Measurements from ENCODE around the gene PCDH7. TPM values are rescaled to one million over a fixed set of nuclear protein-coding genes. Genes with fewer than 3 reads are reported as not detected.

PCDH7 gene
- total and polyA plus RNA-seq, 2 donors from 2014 or later, result 1.4 to 10.2 TPM

DNA sequence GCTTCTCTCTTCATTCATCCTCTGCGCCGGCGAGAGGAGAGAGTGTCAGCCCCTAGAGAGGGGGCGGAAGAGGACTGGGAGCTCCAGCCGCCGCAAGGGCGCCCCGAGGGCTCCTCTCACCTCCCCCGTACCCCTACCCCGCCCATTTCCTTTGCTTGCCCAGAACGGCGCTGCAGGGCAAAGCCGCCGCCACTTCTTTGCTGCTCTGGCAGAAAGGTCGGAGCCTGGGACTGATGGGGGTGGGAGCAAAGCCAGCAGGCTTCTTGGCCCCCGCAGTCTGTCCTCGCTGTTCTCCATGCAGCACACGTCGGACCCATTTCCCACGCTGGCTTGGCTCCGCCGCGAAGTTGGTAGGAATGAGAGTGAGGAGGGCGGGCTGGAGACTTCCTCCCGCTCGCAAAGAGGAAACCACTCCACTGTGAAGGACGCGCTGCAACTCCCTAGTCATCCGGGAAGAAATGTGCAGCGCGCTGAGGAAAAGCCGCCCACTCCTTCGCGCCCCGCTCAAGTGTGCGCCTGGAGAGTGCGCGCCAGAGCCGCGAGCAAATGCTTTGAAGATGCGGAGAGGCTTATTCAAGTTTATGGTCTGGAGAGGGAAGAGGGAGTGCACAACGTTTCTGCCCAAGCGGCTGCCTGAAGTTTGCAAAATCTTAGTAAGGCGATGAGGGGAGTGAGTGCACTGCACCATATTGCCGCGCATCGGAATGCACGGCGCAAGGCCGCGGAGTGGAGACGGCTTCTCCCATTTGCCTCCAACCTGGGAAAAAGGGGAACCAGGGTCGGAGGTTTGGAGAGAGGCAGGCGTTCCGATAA is 2.8 kb upstream of the PCDH7 start:
- Histone ChIP-seq H3K4me3 (ENCODE audit: low read length in 3 of 3) (peak overlapping the region; percentile 52 to 81 (median 68)), H3K9me3 (ENCODE audit: control insufficient read depth in 2 of 3, insufficient read depth in 1 of 3, low read length in 3 of 3) (no peaks in the 10 kb centered on the region), H3K27me3 (ENCODE audit: control insufficient read depth, insufficient read depth, low read length) (no peaks in the 10 kb centered on the region), H3K9ac (ENCODE audit: low read length in 3 of 3) (peak overlapping the region in 1 of 3 donors; percentile 53), H3K27ac (ENCODE audit: low read depth in 2 of 2, low read length in 2 of 2) (no peak overlapping the region), H3K4me1 (ENCODE audit: control insufficient read depth in 2 of 3, insufficient read depth in 2 of 3, low read depth in 1 of 3, low read length in 3 of 3) (peaks cover 2 to 23% (median 6%) of the 10 kb centered on the region in 3 donors), H3K36me3 (ENCODE audit: control insufficient read depth in 2 of 3, insufficient read depth in 3 of 3, low read length in 3 of 3) (no peaks in the 10 kb centered on the region)
- TF ChIP-seq, protein P1, sequence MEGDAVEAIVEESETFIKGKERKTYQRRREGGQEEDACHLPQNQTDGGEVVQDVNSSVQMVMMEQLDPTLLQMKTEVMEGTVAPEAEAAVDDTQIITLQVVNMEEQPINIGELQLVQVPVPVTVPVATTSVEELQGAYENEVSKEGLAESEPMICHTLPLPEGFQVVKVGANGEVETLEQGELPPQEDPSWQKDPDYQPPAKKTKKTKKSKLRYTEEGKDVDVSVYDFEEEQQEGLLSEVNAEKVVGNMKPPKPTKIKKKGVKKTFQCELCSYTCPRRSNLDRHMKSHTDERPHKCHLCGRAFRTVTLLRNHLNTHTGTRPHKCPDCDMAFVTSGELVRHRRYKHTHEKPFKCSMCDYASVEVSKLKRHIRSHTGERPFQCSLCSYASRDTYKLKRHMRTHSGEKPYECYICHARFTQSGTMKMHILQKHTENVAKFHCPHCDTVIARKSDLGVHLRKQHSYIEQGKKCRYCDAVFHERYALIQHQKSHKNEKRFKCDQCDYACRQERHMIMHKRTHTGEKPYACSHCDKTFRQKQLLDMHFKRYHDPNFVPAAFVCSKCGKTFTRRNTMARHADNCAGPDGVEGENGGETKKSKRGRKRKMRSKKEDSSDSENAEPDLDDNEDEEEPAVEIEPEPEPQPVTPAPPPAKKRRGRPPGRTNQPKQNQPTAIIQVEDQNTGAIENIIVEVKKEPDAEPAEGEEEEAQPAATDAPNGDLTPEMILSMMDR (IDR thresholded peaks at IDR 0.05; ENCODE audit: borderline replicate concordance, extremely low read depth, insufficient read depth), result no peak
- DNase-seq (peak; percentile 75 to 91 (median 87)), FAIRE-seq (no peak)
- intact Hi-C loops (cut with DNase I), result no loop called here

DNA sequence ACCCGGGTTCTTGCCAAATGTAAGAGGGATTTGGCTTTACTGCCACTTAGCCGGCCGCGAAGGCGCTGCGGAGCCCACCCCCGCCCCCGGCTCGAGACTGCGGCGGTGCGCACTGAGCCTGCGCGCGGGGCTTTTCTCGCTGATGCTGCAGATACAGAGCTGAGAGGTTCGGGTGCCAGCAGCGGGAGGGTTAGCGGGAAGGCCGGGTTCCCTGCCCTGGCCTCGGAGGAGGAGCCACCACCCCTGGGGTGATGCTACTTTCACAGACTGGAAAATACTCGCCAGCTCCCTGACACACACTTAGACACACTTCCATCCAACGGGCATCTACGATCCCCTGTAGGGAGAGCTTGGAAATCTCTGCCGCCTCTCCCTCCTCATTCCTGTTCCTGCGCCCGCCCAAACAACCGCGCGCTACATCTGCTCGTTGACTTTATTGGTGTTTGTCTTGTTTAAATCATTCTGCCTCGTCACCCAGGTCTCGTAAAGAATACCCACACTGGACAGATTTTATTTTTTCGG is 2.1 kb upstream of the PCDH7 start:
- DNase-seq, result peak; percentile 72 to 85 (median 79)
- peak overlapping the region; percentile 54 to 81 (median 68) for H3K4me3 ChIP-seq (ENCODE audit: low read length in 3 of 3)
- intact Hi-C loops (cut with DNase I), result no loop called here
- H3K27ac ChIP-seq (ENCODE audit: low read depth in 2 of 2, low read length in 2 of 2), result no peak overlapping the region
- TF ChIP-seq, protein P1 (IDR thresholded peaks at IDR 0.05; ENCODE audit: borderline replicate concordance, extremely low read depth, insufficient read depth), result no peak
- no peaks in the 10 kb centered on the region for H3K36me3 ChIP-seq (ENCODE audit: control insufficient read depth in 2 of 3, insufficient read depth in 3 of 3, low read length in 3 of 3)
- no peak for FAIRE-seq
- H3K4me1 ChIP-seq (ENCODE audit: control insufficient read depth in 2 of 3, insufficient read depth in 2 of 3, low read depth in 1 of 3, low read length in 3 of 3), result peaks cover 2 to 23% (median 6%) of the 10 kb centered on the region in 3 donors
- H3K9me3 ChIP-seq (ENCODE audit: control insufficient read depth in 2 of 3, insufficient read depth in 1 of 3, low read length in 3 of 3), result no peaks in the 10 kb centered on the region
- H3K9ac ChIP-seq (ENCODE audit: low read length in 3 of 3), result peak overlapping the region in 1 of 3 donors; percentile 59
- peaks cover 4% of the 10 kb centered on the region for H3K27me3 ChIP-seq (ENCODE audit: control insufficient read depth, insufficient read depth, low read length)

DNA sequence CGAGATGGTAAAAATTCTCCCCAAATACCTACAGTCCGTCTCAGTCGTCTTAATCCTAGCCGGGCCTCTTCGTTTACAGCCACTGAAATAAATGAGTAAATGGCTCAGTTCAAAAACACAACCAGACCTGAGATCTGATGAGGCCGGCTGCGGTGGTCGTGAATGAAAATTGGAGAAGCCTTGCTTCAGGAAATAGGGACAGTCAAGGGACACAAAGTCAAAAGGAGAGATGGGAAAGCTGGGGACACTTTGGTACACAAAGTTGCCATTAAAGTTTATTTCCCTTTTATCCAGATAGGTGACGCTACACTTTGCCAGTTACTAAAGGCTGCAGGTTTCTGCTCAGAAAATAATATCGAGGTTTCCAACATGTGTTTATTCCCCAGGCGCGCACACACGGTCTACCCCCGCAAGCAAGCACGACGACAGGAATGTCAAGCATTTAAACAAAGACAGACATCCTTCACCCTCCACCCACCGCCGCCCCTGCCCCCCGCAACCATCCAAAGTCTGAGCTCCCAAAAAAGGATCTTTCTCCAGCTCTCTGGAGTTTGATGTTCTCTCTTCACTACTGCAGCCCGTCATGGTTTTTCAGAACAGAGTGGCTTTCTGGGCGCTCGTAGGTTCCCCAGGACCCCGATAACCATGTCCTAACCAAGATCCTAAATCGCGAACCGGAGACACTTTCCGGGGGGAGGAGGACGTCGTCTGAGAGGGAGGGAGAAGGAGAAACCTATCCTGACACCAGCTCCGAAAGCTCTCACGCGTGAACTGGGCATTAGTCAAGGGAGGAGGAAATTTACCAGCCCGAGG is 1.3 kb upstream of the PCDH7 start:
- H3K36me3 ChIP-seq (ENCODE audit: control insufficient read depth in 2 of 3, insufficient read depth in 3 of 3, low read length in 3 of 3), result no peaks in the 10 kb centered on the region
- TF ChIP-seq, protein P1 (IDR thresholded peaks at IDR 0.05; ENCODE audit: borderline replicate concordance, extremely low read depth, insufficient read depth), result peak; percentile 5
- H3K27me3 ChIP-seq (ENCODE audit: control insufficient read depth, insufficient read depth, low read length), result peaks cover 7% of the 10 kb centered on the region
- H3K4me1 ChIP-seq (ENCODE audit: control insufficient read depth in 2 of 3, insufficient read depth in 2 of 3, low read depth in 1 of 3, low read length in 3 of 3), result peaks cover 2 to 23% (median 6%) of the 10 kb centered on the region in 3 donors
- no peaks in the 10 kb centered on the region for H3K9me3 ChIP-seq (ENCODE audit: control insufficient read depth in 2 of 3, insufficient read depth in 1 of 3, low read length in 3 of 3)
- intact Hi-C loops (cut with DNase I), result no loop called here
- DNase-seq (peak in 4 of 5 donors; percentile 22 to 72 (median 62)), FAIRE-seq (no peak)
- peak overlapping the region; percentile 64 to 81 (median 68) for H3K4me3 ChIP-seq (ENCODE audit: low read length in 3 of 3)
- no peak overlapping the region for H3K27ac ChIP-seq (ENCODE audit: low read depth in 2 of 2, low read length in 2 of 2)
- peak overlapping the region in 1 of 3 donors; percentile 62 for H3K9ac ChIP-seq (ENCODE audit: low read length in 3 of 3)

Measured in kidney (tissue), 14 donors.